CD4-positive, alpha-beta memory T cell (primary cell): ENCODE results near the gene STRADA. TPM values are rescaled to one million over a fixed set of nuclear protein-coding genes. Genes with fewer than 3 reads are reported as not detected.
A peak's percentile ranks its signal among the peaks of the same experiment; 100 is the strongest.
"Not testable (repeated sequence)": the region's sequence is repeated elsewhere in the genome, so short reads cannot be mapped to it uniquely, and the experiment has no call there.

Experiments used
- CTCF ChIA-PET: fragments of 350-600 bp; sonication (Branson Sonifier 250); formaldehyde crosslinking; loops from one replicate; lab custom pipeline; 2021; ENCODE audit warnings: inconsistent platforms; ENCODE audit not compliant: partially characterized antibody; lab: Charles Lee
- POLR2A ChIA-PET: fragments of 350-600 bp; sonication (Branson Sonifier 250); formaldehyde crosslinking; loops from one replicate; lab custom pipeline; 2021; ENCODE audit not compliant: partially characterized antibody; lab: Charles Lee
- DNase-seq, 5 donors: peaks; one replicate each; pipeline versions ENCODE4 v3.0.0 to v3.0.0-alpha.2; 2020 to 2022; ENCODE audit warnings: mixed read lengths in 1 of 5
- H3K27ac ChIP-seq: one replicate; pipeline ENCODE4 v1.7.0; 2013; ENCODE audit warnings: low read depth, low read length
- H3K27me3 ChIP-seq: 2 replicates; pipeline ENCODE4 v1.7.0; 2013; ENCODE audit warnings: mild to moderate bottlenecking, low read length, moderate library complexity; ENCODE audit not compliant: insufficient read depth
- H3K36me3 ChIP-seq: 2 replicates; pipeline ENCODE4 v1.7.0; 2013; ENCODE audit warnings: mild to moderate bottlenecking, low read length, moderate library complexity; ENCODE audit not compliant: insufficient read depth
- H3K4me1 ChIP-seq: 2 replicates; pipeline ENCODE4 v1.7.0; 2013; ENCODE audit warnings: mild to moderate bottlenecking, low read length, moderate library complexity; ENCODE audit not compliant: insufficient read depth
- H3K4me3 ChIP-seq, 2 donors: one replicate each; pipeline ENCODE4 v1.7.0; 2013; ENCODE audit warnings: low read length in 2 of 2, mild to moderate bottlenecking in 1 of 2
- H3K9me3 ChIP-seq, 2 donors: one replicate each; pipeline ENCODE4 v1.7.0; 2013; ENCODE audit warnings: low read length in 2 of 2, control low read depth in 1 of 2; ENCODE audit not compliant: control insufficient read depth in 1 of 2
- H3K27ac Mint-ChIP-seq, 7 donors: one replicate each; pipeline ENCODE4 v1.8.0; 2020 to 2021; ENCODE audit warnings: mixed read lengths in 7 of 7, mild to moderate bottlenecking in 6 of 7, inconsistent platforms in 3 of 7, moderate library complexity in 3 of 7
- H3K27me3 Mint-ChIP-seq, 2 donors: one replicate each; pipeline ENCODE4 v1.8.0; 2020 to 2021; ENCODE audit warnings: mixed read lengths in 2 of 2
- H3K36me3 Mint-ChIP-seq, 2 donors: one replicate each; pipeline ENCODE4 v1.8.0; 2020 to 2021; ENCODE audit warnings: mixed read lengths in 2 of 2, inconsistent platforms in 1 of 2, mild to moderate bottlenecking in 1 of 2
- H3K4me1 Mint-ChIP-seq, 4 donors: one replicate each; pipeline ENCODE4 v1.8.0; 2020 to 2021; ENCODE audit warnings: mixed read lengths in 4 of 4, mild to moderate bottlenecking in 1 of 4
- H3K4me3 Mint-ChIP-seq, 8 donors: one replicate each; pipeline ENCODE4 v1.8.0; 2020 to 2021; ENCODE audit warnings: mixed read lengths in 8 of 8, mild to moderate bottlenecking in 7 of 8, moderate library complexity in 6 of 8, inconsistent platforms in 3 of 8
- H3K9me3 Mint-ChIP-seq, 8 donors: one replicate each; pipeline ENCODE4 v1.8.0; 2020 to 2021; ENCODE audit warnings: mixed read lengths in 8 of 8, mild to moderate bottlenecking in 5 of 8, inconsistent platforms in 3 of 8, moderate library complexity in 1 of 8
- intact Hi-C: fragments of 100-400 bp; cut with micrococcal nuclease; formaldehyde crosslinking; loops from one replicate; pipeline ENCODE4 v1.15.1; 2023
- polyA plus RNA-seq, 2 donors: library from polyadenylated mRNA; unstranded; fragments of 300-500 nt; fragmentation: Illumina TruSeq; gene quantifications; one replicate each; pipeline ENCODE4 v1.2.3, GENCODE V29; 2021
- total RNA-seq, 2 experiments: library from RNA; stranded (reverse); gene quantifications; one replicate each; pipeline ENCODE4 v1.2.3, GENCODE V29; 2021

Gene STRADA
- total and polyA plus RNA-seq, 4 experiments from 2014 or later: 20.0 to 58.3 (median 38.5) TPM

GRCh38 chr17:63740464-63741142 lies 996 bp downstream of the STRADA start:
- CTCF ChIA-PET: interaction anchor here (1.2 to 3.2 kb wide), 3 partner anchors 30 to 128 kb away, joined by 4 to 16 read pairs (median 6); partner anchors contain the start of gene LIMD2
- Histone ChIP-seq H3K4me1 (peaks cover 14% of the 10 kb centered on the region), H3K4me3 (peak overlapping the region; percentile 78 to 81), H3K27ac (peak overlapping the region; percentile 88), H3K36me3 (peaks cover 2% of the 10 kb centered on the region), H3K9me3 (no peaks in the 10 kb centered on the region), H3K27me3 (no peaks in the 10 kb centered on the region)
- peaks cover 2 to 16% of the 10 kb centered on the region in 2 donors for H3K36me3 Mint-ChIP-seq
- intact Hi-C loops: loop anchor here (1.0 kb wide), 6 partner anchors 33 to 118 kb away; partner anchors contain the start of genes CCDC47, FTSJ3, MAP3K3 and PSMC5
- peak overlapping the region; percentile 88 to 98 (median 97) for H3K27ac Mint-ChIP-seq
- peak overlapping the region; percentile 87 to 96 (median 92) for H3K4me3 Mint-ChIP-seq
- POLR2A ChIA-PET: interaction anchor here (0.5 to 17.5 kb wide), 17 partner anchors 10 to 406 kb away, joined by 3 to 364 read pairs (median 4); partner anchors contain the start of genes CCDC47, DDX42, LIMD2 and MAP3K3
- no peaks in the 10 kb centered on the region for H3K27me3 Mint-ChIP-seq
- H3K4me1 Mint-ChIP-seq: peaks cover 14 to 33% (median 24%) of the 10 kb centered on the region in 4 donors
- no peaks in the 10 kb centered on the region for H3K9me3 Mint-ChIP-seq
- DNase-seq: peak in 2 of 5 donors; percentile 2 to 26

GRCh38 chr17:63735691-63736090 lies 5.9 kb downstream of the STRADA start:
- CTCF ChIA-PET: interaction anchor here (0.9 to 1.1 kb wide), 2 partner anchors 14 to 17 kb away, joined by 3 to 4 read pairs; no protein-coding TSS in a partner anchor
- H3K27me3 ChIP-seq: no peaks in the 10 kb centered on the region
- peaks cover 7% of the 10 kb centered on the region for H3K4me1 ChIP-seq
- H3K27me3 Mint-ChIP-seq: no peaks in the 10 kb centered on the region
- H3K36me3 Mint-ChIP-seq: peaks cover 0 to under 1% of the 10 kb centered on the region in 2 donors
- no peak overlapping the region for H3K4me3 ChIP-seq
- intact Hi-C loops: no loop called here
- DNase-seq: no peak
- peak overlapping the region in 2 of 7 donors; percentile 34 to 81 for H3K27ac Mint-ChIP-seq
- H3K4me3 Mint-ChIP-seq: no peak overlapping the region
- POLR2A ChIA-PET: interaction anchor here (1.2 to 17.5 kb wide), 2 partner anchors 37 kb away, joined by 3 to 364 read pairs; partner anchors contain the start of gene LIMD2
- H3K9me3 Mint-ChIP-seq: no peaks in the 10 kb centered on the region
- no peaks in the 10 kb centered on the region for H3K36me3 ChIP-seq
- H3K4me1 Mint-ChIP-seq: peaks cover 12 to 23% (median 16%) of the 10 kb centered on the region in 4 donors
- H3K27ac ChIP-seq: no peak overlapping the region
- no peaks in the 10 kb centered on the region for H3K9me3 ChIP-seq

GRCh38 chr17:63722403-63722802 lies 19.2 kb downstream of the STRADA start:
- intact Hi-C loops: no loop called here
- POLR2A ChIA-PET: interaction anchor here (0.7 to 1.9 kb wide), 11 partner anchors 12 to 104 kb away, joined by 3 to 8 read pairs (median 3); partner anchors contain the start of genes CCDC47 and LIMD2
- peaks cover 0 to 4% (median 1%) of the 10 kb centered on the region in 4 donors for H3K4me1 Mint-ChIP-seq

GRCh38 chr17:63720194-63720593 lies 21.4 kb downstream of the STRADA start:
- DNase-seq, H3K9me3 ChIP-seq, H3K27me3 ChIP-seq, H3K27ac ChIP-seq, H3K36me3 ChIP-seq, H3K27ac Mint-ChIP-seq, H3K9me3 Mint-ChIP-seq, H3K4me3 Mint-ChIP-seq, intact Hi-C loops, H3K4me1 Mint-ChIP-seq, H3K4me3 ChIP-seq, H3K4me1 ChIP-seq, H3K27me3 Mint-ChIP-seq: not testable (repeated sequence)
- POLR2A ChIA-PET: interaction anchor here (0.6 to 20.5 kb wide), 2 partner anchors 12 to 24 kb away, joined by 3 to 1362 read pairs; partner anchors contain the start of gene LIMD2
- CTCF ChIA-PET: interaction anchor here (1.0 to 2.7 kb wide), 3 partner anchors 9 to 23 kb away, joined by 6 to 21 read pairs (median 7); no protein-coding TSS in a partner anchor
- peaks cover 4 to 32% of the 10 kb centered on the region in 2 donors for H3K36me3 Mint-ChIP-seq

More at GRCh38 chr17:63722403-63722802, 19.2 kb downstream of the STRADA start:
- Mint-ChIP-seq H3K27ac (no peak overlapping the region), H3K27me3 (no peaks in the 10 kb centered on the region), H3K9me3 (no peaks in the 10 kb centered on the region), H3K4me3 (no peak overlapping the region), H3K36me3 (peaks cover 10 to 30% of the 10 kb centered on the region in 2 donors)
- DNase-seq: no peak
- Histone ChIP-seq H3K27me3 (no peaks in the 10 kb centered on the region), H3K4me3 (no peak overlapping the region), H3K36me3 (no peaks in the 10 kb centered on the region), H3K4me1 (no peaks in the 10 kb centered on the region), H3K27ac (no peak overlapping the region), H3K9me3 (no peaks in the 10 kb centered on the region)
- CTCF ChIA-PET: interaction anchor here (0.9 to 2.7 kb wide), 2 partner anchors 11 to 110 kb away, joined by 3 to 21 read pairs; no protein-coding TSS in a partner anchor

GRCh38 chr17:63718988-63719387 lies 22.6 kb downstream of the STRADA start:
- H3K27ac ChIP-seq: no peak overlapping the region
- POLR2A ChIA-PET: interaction anchor here (20.5 kb wide), 1 partner anchor 23 kb away, joined by 1362 read pairs; the partner anchor contains the start of gene LIMD2
- H3K27ac Mint-ChIP-seq: peak overlapping the region in 2 of 7 donors; percentile 6 to 43
- no peaks in the 10 kb centered on the region for H3K27me3 Mint-ChIP-seq
- no peak for DNase-seq
- no peaks in the 10 kb centered on the region for H3K4me1 ChIP-seq
- H3K36me3 Mint-ChIP-seq: peaks cover 4 to 31% of the 10 kb centered on the region in 2 donors
- H3K9me3 Mint-ChIP-seq: no peaks in the 10 kb centered on the region
- H3K27me3 ChIP-seq: no peaks in the 10 kb centered on the region
- no peak overlapping the region for H3K4me3 ChIP-seq
- intact Hi-C loops: no loop called here
- CTCF ChIA-PET: interaction anchor here (0.6 to 1.0 kb wide), 4 partner anchors 9 to 70 kb away, joined by 3 to 6 read pairs (median 3); no protein-coding TSS in a partner anchor
- H3K36me3 ChIP-seq: peaks cover 2% of the 10 kb centered on the region
- peaks cover 0 to 8% (median 3%) of the 10 kb centered on the region in 4 donors for H3K4me1 Mint-ChIP-seq
- no peaks in the 10 kb centered on the region for H3K9me3 ChIP-seq
- H3K4me3 Mint-ChIP-seq: no peak overlapping the region

- no peak for DNase-seq
- H3K9me3 ChIP-seq: no peaks in the 10 kb centered on the region
- peaks cover 2 to 8% (median 4%) of the 10 kb centered on the region in 4 donors for H3K4me1 Mint-ChIP-seq
- no peaks in the 10 kb centered on the region for H3K27me3 ChIP-seq
- H3K36me3 ChIP-seq: peaks cover 5% of the 10 kb centered on the region
- CTCF ChIA-PET: interaction anchor here (0.7 to 1.9 kb wide), 3 partner anchors 8 to 137 kb away, joined by 3 to 4 read pairs (median 4); no protein-coding TSS in a partner anchor
- H3K4me1 ChIP-seq: no peaks in the 10 kb centered on the region
- no peak overlapping the region for H3K4me3 Mint-ChIP-seq
- H3K27ac ChIP-seq: no peak overlapping the region
- H3K9me3 Mint-ChIP-seq: no peaks in the 10 kb centered on the region
- no peaks in the 10 kb centered on the region for H3K27me3 Mint-ChIP-seq
- H3K36me3 Mint-ChIP-seq: peaks cover 11 to 26% of the 10 kb centered on the region in 2 donors
- no peak overlapping the region for H3K4me3 ChIP-seq
- peak overlapping the region in 1 of 7 donors; percentile 66 for H3K27ac Mint-ChIP-seq
- POLR2A ChIA-PET: interaction anchor here (20.5 kb wide), 1 partner anchor 21 kb away, joined by 1362 read pairs; the partner anchor contains the start of gene LIMD2
- intact Hi-C loops: no loop called here
These were observed 25.2 kb downstream of the STRADA start for GRCh38 chr17:63716426-63716825.
